GM19238 (cell line): ENCODE results near the gene CRX.
"Not testable (repeated sequence)": the region's sequence is repeated elsewhere in the genome, so short reads cannot be mapped to it uniquely, and the experiment has no call there.

ENCODE experiments used
- DNase-seq: peaks from one replicate; pipeline ENCODE4 v3.0.0; 2011; ENCODE audit warnings: low spot score; ENCODE audit not compliant: insufficient read length

CRX gene

GRCh38 chr19:47859838-47860237 lies 38.1 kb downstream of the CRX start:
- DNase-seq, result not testable (repeated sequence)

- no peak for DNase-seq
Measured at GRCh38 chr19:47860602-47861297, 39.0 kb downstream of the CRX start.

GRCh38 chr19:47861630-47862029 lies 39.9 kb downstream of the CRX start:
- DNase-seq, result no peak

GRCh38 chr19:47863514-47863936 lies 41.8 kb downstream of the CRX start:
- peak; percentile 87 for DNase-seq

- no peak for DNase-seq
Measured at GRCh38 chr19:47865166-47865565, 43.4 kb downstream of the CRX start.

GRCh38 chr19:47878906-47879305 lies 57.2 kb downstream of the CRX start:
- DNase-seq, result no peak

- not testable (repeated sequence) for DNase-seq
Measured at GRCh38 chr19:47879385-47879784, 57.6 kb downstream of the CRX start.

- no peak for DNase-seq
Measured at GRCh38 chr19:47881757-47882156, 60.0 kb downstream of the CRX start.

- DNase-seq, result no peak
Measured at GRCh38 chr19:47882890-47883289, 61.2 kb downstream of the CRX start.

- DNase-seq, result no peak
Measured at GRCh38 chr19:47885067-47885463, 63.3 kb downstream of the CRX start.

GRCh38 chr19:47886010-47886559 lies 64.3 kb downstream of the CRX start, which contains the start of gene SULT2A1:
TSS of gene SULT2A1 (minus strand) at chr19:47886315. CDS start at chr19:47886257, 58 bp downstream.
- DNase-seq, result no peak

GRCh38 chr19:47890865-47891621 lies 69.3 kb downstream of the CRX start:
- DNase-seq, result no peak

- DNase-seq, result no peak
Measured at GRCh38 chr19:47891622-47891922, 69.8 kb downstream of the CRX start.

- DNase-seq, result no peak
Measured at GRCh38 chr19:47891923-47892666, 70.4 kb downstream of the CRX start.
